Testis (tissue), 3 donors: ENCODE measurements around the gene MOGAT3. TPM values are rescaled to one million over a fixed set of nuclear protein-coding genes. Genes with fewer than 3 reads are reported as not detected.
"Not testable (repeated sequence)": the region's sequence is repeated elsewhere in the genome, so short reads cannot be mapped to it uniquely, and the experiment has no call there.

Experiments used
- DNase-seq: peaks from one replicate; pipeline ENCODE4 v3.0.0-alpha.2; 2019
- H3K27ac ChIP-seq, 2 donors: fragments of 200-600 bp; sonication (generic); one replicate each; pipeline ENCODE4 v1.5.1; 2019
- H3K27me3 ChIP-seq: fragments of 200-600 bp; sonication (generic); one replicate; pipeline ENCODE4 v1.5.1; 2019
- H3K36me3 ChIP-seq: fragments of 200-600 bp; sonication (generic); one replicate; pipeline ENCODE4 v1.5.1; 2017; ENCODE audit warnings: low read depth; ENCODE audit errors: missing control alignments
- H3K4me1 ChIP-seq: fragments of 200-600 bp; sonication (generic); one replicate; pipeline ENCODE4 v1.5.1; 2019
- H3K4me3 ChIP-seq, 2 donors: fragments of 200-600 bp; sonication (generic); one replicate each; pipeline ENCODE4 v1.5.1; 2017 to 2019
- H3K9me3 ChIP-seq: fragments of 200-600 bp; sonication (generic); one replicate; pipeline ENCODE4 v1.5.1; 2017
- POLR2A ChIP-seq: fragments of 450-650 bp; IDR thresholded peaks from one replicate; pipeline ENCODE4 v1.6.1; 2017; ENCODE audit warnings: antibody characterized with exemption, mild to moderate bottlenecking, moderate library complexity
- WGBS, 2 donors: methylation state at CpG; one replicate each; pipeline ENCODE4 v1.1.5; 2018; 5-methylcytosine and 5-hydroxymethylcytosine counted together
- intact Hi-C: fragments of 100-400 bp; cut with DNase I; formaldehyde crosslinking; loops from one replicate; pipeline ENCODE4 v1.15.1; 2023; ENCODE audit warnings: low total_unique reads
- polyA plus RNA-seq: library from polyadenylated mRNA; stranded (reverse); fragments of 350-450 nt; fragmentation: Illumina TruSeq; extraction: RNeasy Lipid Tissue Mini Kit (QIAGEN cat#74804); gene quantifications from one replicate; pipeline ENCODE4 v1.2.3, GENCODE V29; 2014; ENCODE audit warnings: low read depth, low replicate concordance; ENCODE audit not compliant: insufficient read depth
- total RNA-seq, 2 donors: library from RNA; depleted of rRNA; stranded (reverse); fragments of >200 nt; gene quantifications; one replicate each; pipeline ENCODE4 v1.2.3, GENCODE V29; 2016
- TF ChIP-seq, protein P1 (sequence below), 3 experiments: fragments of 450-650 bp in 2 of 3; fragments of 200-600 bp in 1 of 3; sonication (generic) in 1 of 3; IDR thresholded peaks; one replicate each; pipeline ENCODE4 v1.5.1; 2016 to 2019; ENCODE audit warnings: antibody characterized with exemption in 3 of 3, mild to moderate bottlenecking in 2 of 3, moderate library complexity in 1 of 3

The MOGAT3 gene
- total and polyA plus RNA-seq, 3 donors from 2014 or later, result not detected

DNA sequence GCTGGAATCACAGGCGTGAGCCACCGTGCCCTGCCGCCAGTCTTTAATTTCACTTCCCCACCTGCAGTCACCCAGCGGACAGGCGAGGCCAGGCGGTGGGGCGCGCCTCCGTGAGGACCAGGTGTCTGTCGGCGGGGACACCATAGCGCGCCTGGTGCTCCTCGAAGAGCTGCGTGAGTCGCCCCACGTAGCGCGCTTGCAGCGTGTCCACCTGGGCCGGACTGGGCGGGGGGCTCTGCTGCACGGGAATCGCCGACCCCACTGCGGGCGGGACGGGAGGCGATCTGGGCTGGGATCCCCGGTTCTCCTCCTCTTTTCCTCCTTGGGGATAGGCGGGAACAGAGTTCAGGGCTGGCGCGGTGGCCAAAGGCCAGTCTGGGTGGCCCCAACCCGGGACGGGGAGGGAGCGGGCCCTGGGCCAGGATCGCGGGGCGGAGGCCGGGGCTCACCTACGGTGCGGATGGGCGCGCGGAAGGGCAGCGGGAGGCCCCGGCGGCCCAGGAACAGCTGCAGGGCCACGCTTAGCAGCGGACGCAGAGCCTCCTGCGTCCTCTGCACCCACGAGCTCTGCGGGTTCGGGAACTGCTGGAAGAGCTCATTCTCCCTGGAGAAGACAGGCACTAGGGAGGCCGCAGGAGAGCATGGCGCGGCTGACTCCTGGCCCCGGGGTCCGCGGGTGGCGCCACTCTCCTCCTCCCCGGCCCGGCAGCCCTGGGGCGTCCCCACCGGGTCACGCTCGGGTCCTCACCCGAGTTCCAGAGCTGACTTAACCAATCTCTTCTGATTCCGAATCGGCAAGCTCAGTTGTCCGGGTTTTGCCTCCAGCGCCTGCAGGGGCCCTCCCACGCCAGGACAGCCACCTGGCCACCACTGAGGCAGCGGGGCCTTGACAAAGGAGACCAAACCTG lies 1.1 kb upstream of the MOGAT3 start:
- Histone ChIP-seq H3K27me3 (no peaks in the 10 kb centered on the region), H3K9me3 (no peaks in the 10 kb centered on the region), H3K4me1 (peaks cover 6% of the 10 kb centered on the region), H3K27ac (no peak overlapping the region), H3K36me3 (no peaks in the 10 kb centered on the region), H3K4me3 (peak overlapping the region in 1 of 2 donors; percentile 38)
- DNase-seq, result no peak
- 0 to 7% methylated on average over 2 to 63 of the region's 75 CpGs for WGBS, 2 donors
- TF ChIP-seq POLR2A, result no peak
- TF ChIP-seq, protein P1, sequence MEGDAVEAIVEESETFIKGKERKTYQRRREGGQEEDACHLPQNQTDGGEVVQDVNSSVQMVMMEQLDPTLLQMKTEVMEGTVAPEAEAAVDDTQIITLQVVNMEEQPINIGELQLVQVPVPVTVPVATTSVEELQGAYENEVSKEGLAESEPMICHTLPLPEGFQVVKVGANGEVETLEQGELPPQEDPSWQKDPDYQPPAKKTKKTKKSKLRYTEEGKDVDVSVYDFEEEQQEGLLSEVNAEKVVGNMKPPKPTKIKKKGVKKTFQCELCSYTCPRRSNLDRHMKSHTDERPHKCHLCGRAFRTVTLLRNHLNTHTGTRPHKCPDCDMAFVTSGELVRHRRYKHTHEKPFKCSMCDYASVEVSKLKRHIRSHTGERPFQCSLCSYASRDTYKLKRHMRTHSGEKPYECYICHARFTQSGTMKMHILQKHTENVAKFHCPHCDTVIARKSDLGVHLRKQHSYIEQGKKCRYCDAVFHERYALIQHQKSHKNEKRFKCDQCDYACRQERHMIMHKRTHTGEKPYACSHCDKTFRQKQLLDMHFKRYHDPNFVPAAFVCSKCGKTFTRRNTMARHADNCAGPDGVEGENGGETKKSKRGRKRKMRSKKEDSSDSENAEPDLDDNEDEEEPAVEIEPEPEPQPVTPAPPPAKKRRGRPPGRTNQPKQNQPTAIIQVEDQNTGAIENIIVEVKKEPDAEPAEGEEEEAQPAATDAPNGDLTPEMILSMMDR (IDR thresholded peaks at IDR 0.05), result no peak
- intact Hi-C loops, result no loop called here

DNA sequence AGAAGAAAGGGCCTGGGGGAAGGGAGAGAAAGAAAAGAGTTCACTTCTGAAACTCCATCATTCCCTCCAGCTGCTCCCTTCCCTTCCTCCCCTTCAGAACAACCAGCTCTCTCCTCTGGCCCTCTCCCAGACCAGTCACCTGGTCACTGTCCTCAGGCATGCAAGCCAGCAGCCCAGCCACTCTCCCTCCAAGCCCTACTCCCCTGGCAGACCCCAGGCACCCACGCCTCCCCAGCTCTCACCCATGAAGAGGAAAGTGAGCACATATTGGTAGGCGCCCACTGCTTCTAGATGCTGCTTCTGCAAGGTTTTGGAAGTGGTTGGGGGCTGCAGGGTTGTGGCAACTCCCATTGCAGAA lies 353 bp downstream of the MOGAT3 start:
- Histone ChIP-seq H3K27me3 (no peaks in the 10 kb centered on the region), H3K27ac (no peak overlapping the region), H3K4me1 (peaks cover 6% of the 10 kb centered on the region), H3K36me3 (no peaks in the 10 kb centered on the region), H3K9me3 (no peaks in the 10 kb centered on the region), H3K4me3 (no peak overlapping the region)
- WGBS, 2 donors, result 93% methylated on average over 2 of the region's 2 CpGs
- TF ChIP-seq, protein P1 (IDR thresholded peaks at IDR 0.05), result no peak
- TF ChIP-seq POLR2A, result no peak
- intact Hi-C loops, result no loop called here
- DNase-seq, result no peak

DNA sequence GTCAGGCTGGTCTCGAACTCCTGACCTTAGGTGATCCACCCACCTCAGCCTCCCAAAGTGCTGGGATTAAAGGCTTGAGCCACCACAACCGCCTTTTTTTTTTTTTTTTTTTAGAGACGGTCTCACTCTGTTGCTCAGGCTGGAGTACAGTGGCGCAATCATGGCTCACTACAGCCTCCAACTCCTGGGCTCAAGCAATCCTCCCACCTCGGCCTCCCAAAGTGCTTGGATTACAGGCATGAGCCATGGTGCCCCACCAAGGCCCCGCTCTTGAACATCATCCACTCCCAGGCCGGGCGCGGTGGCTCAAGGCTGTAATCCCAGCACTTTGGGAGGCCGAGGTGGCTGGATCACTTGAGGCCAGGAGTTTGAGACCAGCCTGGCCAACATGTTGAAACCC lies 1.3 kb downstream of the MOGAT3 start:
- H3K27ac ChIP-seq, H3K4me3 ChIP-seq, H3K36me3 ChIP-seq, intact Hi-C loops, H3K4me1 ChIP-seq, H3K9me3 ChIP-seq, DNase-seq, H3K27me3 ChIP-seq: not testable (repeated sequence)
- 93 to 100% methylated on average over 6 to 10 of the region's 10 CpGs for WGBS, 2 donors

DNA sequence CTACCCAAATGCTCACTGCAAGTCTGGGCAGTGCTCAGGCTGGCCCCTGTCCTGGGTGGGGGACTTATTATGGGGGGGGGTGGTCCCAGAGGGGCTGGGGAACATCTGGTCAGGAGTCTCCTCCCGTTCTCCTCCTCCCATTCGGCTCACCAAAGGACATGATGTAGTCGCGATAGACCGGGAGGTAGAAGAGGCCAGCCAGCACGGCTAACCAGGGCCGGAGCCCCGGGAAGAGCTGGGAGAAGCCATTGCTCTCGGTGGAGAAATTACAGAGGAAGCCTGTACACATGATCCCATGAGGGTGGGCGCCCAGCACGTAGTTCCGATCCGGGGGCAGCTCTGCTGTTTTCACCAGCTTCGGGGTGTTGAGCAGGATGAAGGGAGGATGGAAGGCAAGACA lies 2.4 kb downstream of the MOGAT3 start:
- Histone ChIP-seq H3K4me3 (no peak overlapping the region), H3K36me3 (no peaks in the 10 kb centered on the region), H3K27ac (no peak overlapping the region), H3K4me1 (peaks cover 6% of the 10 kb centered on the region), H3K27me3 (no peaks in the 10 kb centered on the region), H3K9me3 (no peaks in the 10 kb centered on the region)
- DNase-seq, result no peak
- intact Hi-C loops, result no loop called here
- WGBS, 2 donors, result 51 to 53% methylated on average over 8 to 14 of the region's 14 CpGs
- TF ChIP-seq POLR2A, result no peak
- TF ChIP-seq, protein P1 (IDR thresholded peaks at IDR 0.05), result no peak

DNA sequence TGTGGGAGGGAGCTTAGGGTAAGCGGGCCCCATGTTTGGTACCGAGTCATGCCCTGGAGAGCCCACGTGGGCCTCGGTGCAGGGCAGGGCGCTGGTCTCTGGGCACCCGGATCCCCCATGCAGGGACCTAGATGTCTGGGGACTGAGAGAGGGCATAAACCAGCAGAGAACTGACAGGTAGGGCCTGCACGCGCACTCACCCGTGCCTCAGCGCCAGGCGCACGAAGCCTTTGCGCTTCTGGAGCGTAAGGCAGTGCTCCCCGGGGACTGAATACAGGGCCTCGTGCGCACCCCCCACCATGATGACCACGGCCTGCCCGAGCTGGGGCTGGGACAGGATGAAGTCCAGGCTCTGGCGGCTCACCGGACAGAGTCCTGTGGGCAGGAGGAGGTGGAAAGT lies 2.8 kb downstream of the MOGAT3 start:
- Histone ChIP-seq H3K27me3 (no peaks in the 10 kb centered on the region), H3K27ac (no peak overlapping the region), H3K4me3 (peak overlapping the region in 1 of 2 donors; percentile 15), H3K9me3 (no peaks in the 10 kb centered on the region), H3K4me1 (peaks cover 6% of the 10 kb centered on the region), H3K36me3 (no peaks in the 10 kb centered on the region)
- WGBS, 2 donors, result 60 to 72% methylated on average over 4 to 21 of the region's 21 CpGs
- intact Hi-C loops, result no loop called here
- DNase-seq, result no peak
- no peak for TF ChIP-seq POLR2A
- TF ChIP-seq, protein P1 (IDR thresholded peaks at IDR 0.05), result no peak
